Measurements from ENCODE around the gene TRIM46.
"Not testable (repeated sequence)": the region's sequence is repeated elsewhere in the genome, so short reads cannot be mapped to it uniquely, and the experiment has no call there.

Gene TRIM46

GRCh38 chr1:155226188-155226909 is 52.7 kb downstream of the TRIM46 start:
- DNase-seq (ENCODE audit: low read depth in 2 of 2), result peak; percentile 68 to 88
- peak overlapping the region; percentile 65 to 66 for H3K4me3 ChIP-seq (replicated peaks in 1 of 2; ENCODE audit: low read depth in 2 of 2, low read length in 2 of 2)
- peak; percentile 38 for TF ChIP-seq CTCF (IDR thresholded peaks at IDR 0.05; ENCODE audit: low read depth, low read length)

GRCh38 chr1:155226910-155227260 is 53.2 kb downstream of the TRIM46 start:
- peak; percentile 45 to 51 for DNase-seq (ENCODE audit: low read depth in 2 of 2)
- H3K4me3 ChIP-seq (replicated peaks in 1 of 2; ENCODE audit: low read depth in 2 of 2, low read length in 2 of 2), result peak overlapping the region; percentile 65 to 66
- TF ChIP-seq CTCF (IDR thresholded peaks at IDR 0.05; ENCODE audit: low read depth, low read length), result no peak

DNA sequence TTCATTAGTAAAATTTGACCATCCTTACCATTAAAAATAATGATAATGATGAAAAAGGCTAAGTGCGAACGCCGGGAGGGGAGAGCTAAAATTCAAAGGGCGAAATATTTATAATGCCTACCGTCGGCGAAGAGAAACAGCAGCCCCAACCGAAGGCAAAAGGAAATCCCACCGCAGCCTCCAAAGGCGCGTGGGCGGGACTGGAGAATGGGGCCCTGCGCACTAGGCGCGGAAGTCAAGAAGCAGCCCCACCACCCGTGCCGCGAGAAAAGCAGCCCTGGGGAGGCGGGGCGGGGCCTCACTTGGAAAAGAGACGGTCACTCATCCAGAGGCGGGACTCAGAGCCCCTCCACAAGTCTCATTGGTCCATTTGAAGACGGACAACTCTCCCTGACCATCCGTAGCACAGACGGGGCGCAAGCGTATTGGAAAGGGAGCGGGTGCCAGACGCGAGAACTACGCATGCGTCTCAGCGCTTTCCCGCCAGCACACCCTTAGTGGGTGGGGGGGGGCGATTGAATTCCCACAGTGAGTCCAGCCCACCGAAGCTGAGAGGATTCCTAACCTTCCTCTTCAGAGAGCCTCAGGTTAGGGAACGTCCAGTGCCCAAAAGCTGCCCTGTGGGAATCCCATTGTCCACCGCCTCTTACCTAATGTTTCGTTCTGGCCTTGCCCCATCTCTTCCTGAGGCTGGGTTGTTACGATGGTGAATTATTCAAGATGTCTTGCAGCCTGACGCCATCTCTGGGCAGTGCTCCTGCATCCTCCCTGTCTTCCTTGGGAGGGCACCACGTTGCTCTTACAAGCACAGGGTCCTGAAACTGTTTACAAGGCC is 53.8 kb downstream of the TRIM46 start:
- peak; percentile 99 to 100 for DNase-seq (ENCODE audit: low read depth in 2 of 2)
- no peak for TF ChIP-seq CTCF (IDR thresholded peaks at IDR 0.05; ENCODE audit: low read depth, low read length)
- peak overlapping the region; percentile 65 to 66 for H3K4me3 ChIP-seq (replicated peaks in 1 of 2; ENCODE audit: low read depth in 2 of 2, low read length in 2 of 2)

DNA sequence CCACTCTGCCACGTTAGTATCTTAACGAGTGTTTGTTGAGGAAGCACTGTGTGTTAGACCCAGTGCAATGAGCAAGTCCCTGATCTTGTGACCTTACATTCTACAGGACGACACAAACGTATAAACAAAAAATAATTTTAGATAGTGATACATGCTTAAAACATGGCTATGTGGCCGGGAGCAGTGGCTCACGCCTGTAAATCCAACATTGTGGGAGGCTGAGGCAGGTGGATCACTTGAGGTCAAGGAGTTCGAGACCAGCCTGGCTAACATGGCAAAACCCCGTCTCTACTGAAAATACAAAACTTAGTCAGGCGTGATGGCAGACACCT is 54.4 kb downstream of the TRIM46 start:
- TF ChIP-seq CTCF (IDR thresholded peaks at IDR 0.05; ENCODE audit: low read depth, low read length), result no peak
- H3K4me3 ChIP-seq (replicated peaks in 1 of 2; ENCODE audit: low read depth in 2 of 2, low read length in 2 of 2), result peak overlapping the region; percentile 23 to 48
- no peak for DNase-seq (ENCODE audit: low read depth in 2 of 2)

DNA sequence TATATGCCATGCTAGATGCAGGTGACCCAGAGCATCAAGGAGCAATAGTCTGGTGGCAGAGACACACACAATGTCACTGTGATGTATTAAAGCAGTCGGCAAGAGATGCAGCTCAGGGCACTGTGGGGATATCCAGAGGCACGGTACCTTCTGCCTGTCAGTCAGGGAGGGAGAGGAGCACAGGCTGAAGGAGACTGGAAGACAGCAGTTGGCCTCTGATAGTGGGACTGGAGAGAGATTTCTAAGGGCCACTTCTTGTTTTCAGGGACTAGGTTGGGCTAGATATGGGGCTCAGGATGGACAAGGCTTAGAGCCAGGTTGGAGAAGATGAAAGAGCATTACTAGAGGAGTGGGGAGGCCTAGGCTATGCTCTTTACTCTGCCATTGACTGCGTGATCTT is 57.7 kb downstream of the TRIM46 start:
- DNase-seq (ENCODE audit: low read depth in 2 of 2), result not testable (repeated sequence)

DNA sequence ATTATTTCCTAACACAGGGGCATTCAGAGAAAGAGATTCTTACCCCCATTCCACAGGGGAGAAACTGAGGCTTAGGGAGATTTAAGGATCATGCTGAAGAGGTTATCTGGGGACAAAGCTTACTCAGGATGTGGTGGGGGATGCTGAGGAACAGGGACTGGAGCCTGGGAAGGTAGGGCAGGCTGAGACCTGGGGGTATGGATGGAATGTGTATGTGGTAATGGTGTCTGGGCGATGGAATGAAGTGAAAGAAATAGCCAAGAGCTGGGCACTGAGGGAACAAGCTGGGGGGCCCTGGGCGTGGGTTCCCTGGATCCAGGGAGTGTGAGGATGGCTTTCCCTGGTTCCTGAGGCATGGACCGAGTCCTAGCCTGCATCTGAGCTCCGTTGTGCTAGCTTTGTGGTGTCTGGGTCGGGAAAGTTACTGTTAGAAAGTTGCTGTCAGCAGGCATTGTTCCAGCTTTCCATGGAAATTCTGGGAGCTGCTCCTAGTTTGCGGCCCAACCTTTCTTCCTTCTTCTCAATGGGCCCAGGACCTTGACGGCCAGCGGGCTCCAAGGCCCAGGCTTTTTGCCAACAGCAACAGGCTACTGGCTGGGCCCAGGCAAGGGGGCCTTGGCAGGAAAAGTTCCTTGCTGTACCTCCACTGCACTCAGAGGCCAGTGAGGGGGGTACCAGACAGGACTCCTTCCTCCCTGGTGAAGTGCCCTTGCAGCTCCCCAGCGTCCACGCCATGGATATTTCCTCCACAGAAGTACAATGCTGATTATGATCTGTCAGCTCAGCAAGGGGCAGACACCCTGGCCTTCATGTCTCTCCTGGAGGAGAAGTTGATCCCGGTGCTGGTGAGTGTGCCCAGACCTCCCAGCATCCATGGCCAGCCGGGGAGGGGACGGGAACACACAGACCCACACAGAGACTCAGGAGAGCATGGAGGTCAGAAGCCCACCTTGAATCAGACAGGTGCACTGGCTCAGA is 58.6 kb downstream of the TRIM46 start:
- not testable (repeated sequence) for H3K4me3 ChIP-seq (replicated peaks in 1 of 2; ENCODE audit: low read depth in 2 of 2, low read length in 2 of 2)
- peak; percentile 30 to 82 for DNase-seq (ENCODE audit: low read depth in 2 of 2)

More for the DNA sequence above, 57.7 kb downstream of the TRIM46 start:
- H3K4me3 ChIP-seq (replicated peaks in 1 of 2; ENCODE audit: low read depth in 2 of 2, low read length in 2 of 2), result not testable (repeated sequence)

DNA sequence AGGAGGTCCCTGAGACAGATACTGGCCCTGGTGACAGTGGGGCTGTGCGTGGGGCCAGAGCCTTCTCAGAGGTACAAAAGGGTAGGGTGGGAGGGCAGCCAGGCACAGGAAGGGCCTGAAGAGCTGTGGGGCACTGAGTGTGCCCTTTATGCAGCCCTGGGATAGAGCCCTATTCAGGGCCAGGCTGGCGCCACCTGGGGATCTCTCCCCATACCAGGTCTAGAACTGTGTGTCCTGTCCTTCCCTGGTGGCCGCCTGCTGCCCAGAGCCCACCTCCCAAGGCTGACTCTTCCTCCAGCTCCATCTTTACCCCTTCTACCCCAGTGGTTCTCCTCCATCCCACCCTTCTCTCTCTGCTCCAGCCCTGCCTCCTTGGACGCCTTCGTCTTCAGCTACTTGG is 59.9 kb downstream of the TRIM46 start:
- not testable (repeated sequence) for H3K4me3 ChIP-seq (replicated peaks in 1 of 2; ENCODE audit: low read depth in 2 of 2, low read length in 2 of 2); DNase-seq (ENCODE audit: low read depth in 2 of 2)
